HL-60 (cell line): ENCODE results near the gene WDFY4.

ENCODE experiments used
- POLR2AphosphoS5 ChIP-seq: IDR thresholded peaks from 2 replicates; pipeline ENCODE4 v1.6.1; 2012; ENCODE audit warnings: low read depth
- TF ChIP-seq, protein P1 (sequence below): IDR thresholded peaks from one replicate; pipeline ENCODE4 v1.5.1; 2011; ENCODE audit warnings: low read length, control low read depth, inconsistent platforms; ENCODE audit not compliant: insufficient read depth
- TF ChIP-seq, protein P2 (sequence below): IDR thresholded peaks from 2 replicates; pipeline ENCODE4 v1.6.1; 2012; ENCODE audit warnings: low read depth; ENCODE audit not compliant: insufficient replicate concordance

DNA sequence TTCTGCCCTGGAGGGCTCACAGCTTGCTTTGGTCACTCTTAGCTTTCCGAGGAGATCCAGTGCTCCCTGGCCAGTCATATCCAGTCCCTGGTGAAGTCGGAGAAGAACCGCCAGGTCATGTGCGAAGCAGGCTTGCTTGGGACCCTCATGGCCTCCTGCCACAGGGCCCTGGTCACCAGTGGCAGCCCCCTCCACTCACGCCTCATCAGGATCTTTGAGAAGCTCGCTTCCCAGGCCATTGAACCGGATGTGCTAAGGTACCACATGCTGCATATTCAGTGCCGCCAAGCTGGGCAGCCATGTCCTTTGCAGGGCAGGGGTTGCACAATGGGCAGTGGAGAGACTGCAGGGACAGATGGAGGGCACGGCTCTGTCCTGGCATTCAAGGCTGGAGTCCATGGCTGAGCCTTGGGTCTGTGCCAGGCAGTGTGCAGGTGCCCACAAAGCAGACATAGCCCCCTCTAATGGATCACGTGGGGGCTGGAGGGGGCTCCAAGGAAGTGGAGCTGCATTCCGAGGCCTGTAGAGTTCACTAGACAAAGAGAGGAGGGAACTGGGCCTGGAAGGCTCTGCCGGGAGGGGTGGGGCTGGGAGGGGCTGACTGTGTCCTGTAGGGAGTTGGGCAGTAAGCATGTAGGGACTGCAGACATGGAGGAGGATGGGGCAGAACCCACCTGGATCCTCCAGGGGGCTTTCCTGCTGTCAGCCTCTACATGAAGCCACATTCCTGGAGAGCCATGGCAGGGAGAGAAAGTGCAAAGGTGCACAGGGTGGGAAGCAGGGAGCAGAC, 89.9 kb downstream of the WDFY4 start:
- TF ChIP-seq, protein P1, sequence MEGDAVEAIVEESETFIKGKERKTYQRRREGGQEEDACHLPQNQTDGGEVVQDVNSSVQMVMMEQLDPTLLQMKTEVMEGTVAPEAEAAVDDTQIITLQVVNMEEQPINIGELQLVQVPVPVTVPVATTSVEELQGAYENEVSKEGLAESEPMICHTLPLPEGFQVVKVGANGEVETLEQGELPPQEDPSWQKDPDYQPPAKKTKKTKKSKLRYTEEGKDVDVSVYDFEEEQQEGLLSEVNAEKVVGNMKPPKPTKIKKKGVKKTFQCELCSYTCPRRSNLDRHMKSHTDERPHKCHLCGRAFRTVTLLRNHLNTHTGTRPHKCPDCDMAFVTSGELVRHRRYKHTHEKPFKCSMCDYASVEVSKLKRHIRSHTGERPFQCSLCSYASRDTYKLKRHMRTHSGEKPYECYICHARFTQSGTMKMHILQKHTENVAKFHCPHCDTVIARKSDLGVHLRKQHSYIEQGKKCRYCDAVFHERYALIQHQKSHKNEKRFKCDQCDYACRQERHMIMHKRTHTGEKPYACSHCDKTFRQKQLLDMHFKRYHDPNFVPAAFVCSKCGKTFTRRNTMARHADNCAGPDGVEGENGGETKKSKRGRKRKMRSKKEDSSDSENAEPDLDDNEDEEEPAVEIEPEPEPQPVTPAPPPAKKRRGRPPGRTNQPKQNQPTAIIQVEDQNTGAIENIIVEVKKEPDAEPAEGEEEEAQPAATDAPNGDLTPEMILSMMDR, result no peak
- no peak for TF ChIP-seq POLR2AphosphoS5
- TF ChIP-seq, protein P2, sequence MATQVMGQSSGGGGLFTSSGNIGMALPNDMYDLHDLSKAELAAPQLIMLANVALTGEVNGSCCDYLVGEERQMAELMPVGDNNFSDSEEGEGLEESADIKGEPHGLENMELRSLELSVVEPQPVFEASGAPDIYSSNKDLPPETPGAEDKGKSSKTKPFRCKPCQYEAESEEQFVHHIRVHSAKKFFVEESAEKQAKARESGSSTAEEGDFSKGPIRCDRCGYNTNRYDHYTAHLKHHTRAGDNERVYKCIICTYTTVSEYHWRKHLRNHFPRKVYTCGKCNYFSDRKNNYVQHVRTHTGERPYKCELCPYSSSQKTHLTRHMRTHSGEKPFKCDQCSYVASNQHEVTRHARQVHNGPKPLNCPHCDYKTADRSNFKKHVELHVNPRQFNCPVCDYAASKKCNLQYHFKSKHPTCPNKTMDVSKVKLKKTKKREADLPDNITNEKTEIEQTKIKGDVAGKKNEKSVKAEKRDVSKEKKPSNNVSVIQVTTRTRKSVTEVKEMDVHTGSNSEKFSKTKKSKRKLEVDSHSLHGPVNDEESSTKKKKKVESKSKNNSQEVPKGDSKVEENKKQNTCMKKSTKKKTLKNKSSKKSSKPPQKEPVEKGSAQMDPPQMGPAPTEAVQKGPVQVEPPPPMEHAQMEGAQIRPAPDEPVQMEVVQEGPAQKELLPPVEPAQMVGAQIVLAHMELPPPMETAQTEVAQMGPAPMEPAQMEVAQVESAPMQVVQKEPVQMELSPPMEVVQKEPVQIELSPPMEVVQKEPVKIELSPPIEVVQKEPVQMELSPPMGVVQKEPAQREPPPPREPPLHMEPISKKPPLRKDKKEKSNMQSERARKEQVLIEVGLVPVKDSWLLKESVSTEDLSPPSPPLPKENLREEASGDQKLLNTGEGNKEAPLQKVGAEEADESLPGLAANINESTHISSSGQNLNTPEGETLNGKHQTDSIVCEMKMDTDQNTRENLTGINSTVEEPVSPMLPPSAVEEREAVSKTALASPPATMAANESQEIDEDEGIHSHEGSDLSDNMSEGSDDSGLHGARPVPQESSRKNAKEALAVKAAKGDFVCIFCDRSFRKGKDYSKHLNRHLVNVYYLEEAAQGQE, result no peak
